GM10248 (cell line): ENCODE results near the gene CNP.

Experiments used
- CTCF ChIA-PET: fragments of 300-600 bp; sonication (Branson Sonifier 250); formaldehyde crosslinking; extraction: SDS; loops from one replicate; lab custom pipeline; 2021; ENCODE audit warnings: antibody characterized with exemption; lab: Yijun Ruan, JAX
- POLR2A ChIA-PET: fragments of 350-650 bp; sonication (Branson Sonifier 250); formaldehyde crosslinking; extraction: SDS; loops from one replicate; lab custom pipeline; 2020; ENCODE audit warnings: antibody characterized with exemption; lab: Yijun Ruan, JAX
- DNase-seq: peaks from one replicate; pipeline ENCODE4 v3.0.0; 2012; ENCODE audit errors: extremely low spot score
- TF ChIP-seq, protein P1 (sequence below): IDR thresholded peaks from 2 replicates; pipeline ENCODE4 v1.5.1; 2012; ENCODE audit warnings: mild to moderate bottlenecking, low read depth; ENCODE audit errors: extremely low read depth, missing control alignments, control extremely low read depth

CNP gene

DNA sequence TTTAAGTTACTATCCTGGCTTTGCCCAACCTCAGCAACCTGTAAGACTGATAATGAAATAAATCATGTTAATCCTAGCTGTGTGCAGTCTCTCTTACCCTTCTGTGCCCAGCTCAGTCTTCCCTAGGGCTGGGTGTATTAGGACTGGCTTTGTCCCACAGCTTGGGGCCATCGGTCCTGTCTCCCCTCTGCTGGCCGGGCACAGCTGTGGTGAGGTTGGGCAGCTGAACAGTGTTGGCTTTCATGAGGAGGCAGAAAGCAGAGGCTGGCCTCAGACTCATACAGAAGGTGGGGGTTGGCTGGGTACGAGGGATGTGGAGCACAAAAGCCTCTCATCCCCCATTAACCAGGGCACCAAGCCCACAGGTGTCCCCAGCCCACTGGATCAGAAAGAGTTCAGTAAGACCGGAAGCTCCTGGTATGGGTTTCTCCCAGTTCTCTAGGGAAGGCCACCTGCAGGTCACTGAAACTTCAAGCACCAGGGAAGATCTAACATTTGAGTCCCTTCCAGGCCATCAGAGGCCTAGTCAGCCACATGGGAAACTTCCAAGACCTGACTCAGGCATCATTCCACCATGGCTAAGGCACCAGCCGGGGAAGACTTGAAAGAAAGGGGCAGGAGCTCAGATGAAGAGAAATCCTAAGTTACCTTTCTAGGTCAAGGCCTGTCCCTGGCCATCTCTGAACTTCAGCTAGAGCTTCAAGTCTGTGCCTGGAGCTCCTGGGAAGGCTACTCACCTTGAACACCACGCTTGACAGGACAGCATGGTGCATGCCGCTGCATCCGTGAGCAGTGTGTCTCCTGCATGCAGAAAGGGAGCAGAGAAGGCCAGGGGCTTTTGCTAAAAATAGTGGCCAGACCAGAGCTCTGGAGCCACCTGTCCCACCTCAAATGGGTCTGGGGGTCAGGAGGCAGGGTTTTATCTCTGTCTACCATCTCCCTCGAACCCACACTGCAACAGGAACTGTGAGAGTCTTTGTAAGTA, 8.8 kb downstream of the CNP start:
- TF ChIP-seq, protein P1, sequence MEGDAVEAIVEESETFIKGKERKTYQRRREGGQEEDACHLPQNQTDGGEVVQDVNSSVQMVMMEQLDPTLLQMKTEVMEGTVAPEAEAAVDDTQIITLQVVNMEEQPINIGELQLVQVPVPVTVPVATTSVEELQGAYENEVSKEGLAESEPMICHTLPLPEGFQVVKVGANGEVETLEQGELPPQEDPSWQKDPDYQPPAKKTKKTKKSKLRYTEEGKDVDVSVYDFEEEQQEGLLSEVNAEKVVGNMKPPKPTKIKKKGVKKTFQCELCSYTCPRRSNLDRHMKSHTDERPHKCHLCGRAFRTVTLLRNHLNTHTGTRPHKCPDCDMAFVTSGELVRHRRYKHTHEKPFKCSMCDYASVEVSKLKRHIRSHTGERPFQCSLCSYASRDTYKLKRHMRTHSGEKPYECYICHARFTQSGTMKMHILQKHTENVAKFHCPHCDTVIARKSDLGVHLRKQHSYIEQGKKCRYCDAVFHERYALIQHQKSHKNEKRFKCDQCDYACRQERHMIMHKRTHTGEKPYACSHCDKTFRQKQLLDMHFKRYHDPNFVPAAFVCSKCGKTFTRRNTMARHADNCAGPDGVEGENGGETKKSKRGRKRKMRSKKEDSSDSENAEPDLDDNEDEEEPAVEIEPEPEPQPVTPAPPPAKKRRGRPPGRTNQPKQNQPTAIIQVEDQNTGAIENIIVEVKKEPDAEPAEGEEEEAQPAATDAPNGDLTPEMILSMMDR, result no peak
- ChIA-PET CTCF (interaction anchor here (0.9 to 1.5 kb wide), 5 partner anchors 10 to 45 kb away, joined by 3 to 4 read pairs (median 4); partner anchors contain the start of gene NKIRAS2), POLR2A (interaction anchor here (1.8 kb wide), 1 partner anchor 9 kb away, joined by 9 read pairs; the partner anchor contains the start of gene CNP)
- DNase-seq, result no peak

- ChIA-PET POLR2A (interaction anchor here (1.8 kb wide), 1 partner anchor 9 kb away, joined by 9 read pairs; the partner anchor contains the start of gene CNP), CTCF (interaction anchor here (0.9 to 1.5 kb wide), 5 partner anchors 11 to 44 kb away, joined by 3 to 6 read pairs (median 4); partner anchors contain the start of gene NKIRAS2)
- TF ChIP-seq, protein P1, result no peak
- DNase-seq, result no peak
Observed at GRCh38 chr17:41976142-41976768, 9.7 kb downstream of the CNP start.

- ChIA-PET POLR2A (no interaction called here), CTCF (interaction anchor here (1.0 to 1.2 kb wide), 2 partner anchors 11 to 24 kb away, joined by 3 read pairs; partner anchors contain the start of gene CNP)
- TF ChIP-seq, protein P1, result no peak
- DNase-seq, result no peak
Observed at GRCh38 chr17:41977991-41978390, 11.4 kb downstream of the CNP start.

DNA sequence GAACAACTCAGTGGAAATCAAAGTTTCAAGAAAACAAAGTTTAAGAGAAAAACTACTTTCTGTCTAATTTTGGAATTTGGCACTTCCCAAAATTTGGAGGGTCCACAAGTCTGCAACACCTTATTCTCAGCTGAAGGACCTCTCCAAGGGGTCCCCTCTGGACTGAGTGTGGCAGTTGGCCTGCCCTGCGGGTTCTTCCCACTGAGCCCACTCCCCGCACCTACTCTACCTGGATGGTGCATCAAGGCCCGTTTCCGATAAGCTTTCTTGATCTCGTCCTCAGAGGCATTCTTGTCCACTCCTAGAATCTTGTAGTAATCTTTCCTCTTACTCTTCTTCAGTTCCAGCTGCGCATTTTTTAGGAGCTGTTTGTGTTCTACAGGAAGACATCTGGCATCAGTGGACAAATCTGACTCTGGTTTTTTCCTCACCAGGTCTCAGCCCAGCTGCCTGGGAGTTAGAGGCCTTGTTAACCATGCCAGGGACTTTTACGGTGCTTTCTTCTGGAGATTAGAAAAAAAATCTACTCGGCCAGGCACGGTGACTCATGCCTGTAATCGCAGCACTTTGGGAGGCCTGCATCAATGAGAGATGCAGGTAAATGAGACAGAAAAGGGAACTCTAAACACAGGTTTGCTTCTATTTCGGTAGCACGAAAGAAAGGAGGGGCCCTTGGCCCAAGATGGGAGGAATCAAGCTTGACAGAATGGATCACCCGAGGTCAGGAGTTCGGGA, 15.6 kb downstream of the CNP start:
- TF ChIP-seq, protein P1, result no peak
- CTCF ChIA-PET, result interaction anchor here (1.0 to 3.8 kb wide), 4 partner anchors 11 to 136 kb away, joined by 3 to 9 read pairs (median 6); partner anchors contain the start of gene NKIRAS2
- DNase-seq, result no peak
- POLR2A ChIA-PET, result no interaction called here

GRCh38 chr17:41984454-41984853, 17.9 kb downstream of the CNP start:
- ChIA-PET POLR2A (no interaction called here), CTCF (interaction anchor here (1.7 to 1.8 kb wide), 2 partner anchors 18 to 21 kb away, joined by 4 read pairs; partner anchors contain the start of gene CNP)
- DNase-seq, result no peak
- TF ChIP-seq, protein P1, result no peak
